GM10847 (cell line): ENCODE results near the gene PROK2.

Source experiments
- POLR2A ChIP-seq: IDR thresholded peaks from 2 replicates; pipeline ENCODE4 v1.6.1; 2011; ENCODE audit not compliant: insufficient read length; ENCODE audit errors: extremely low read depth

PROK2 gene

DNA sequence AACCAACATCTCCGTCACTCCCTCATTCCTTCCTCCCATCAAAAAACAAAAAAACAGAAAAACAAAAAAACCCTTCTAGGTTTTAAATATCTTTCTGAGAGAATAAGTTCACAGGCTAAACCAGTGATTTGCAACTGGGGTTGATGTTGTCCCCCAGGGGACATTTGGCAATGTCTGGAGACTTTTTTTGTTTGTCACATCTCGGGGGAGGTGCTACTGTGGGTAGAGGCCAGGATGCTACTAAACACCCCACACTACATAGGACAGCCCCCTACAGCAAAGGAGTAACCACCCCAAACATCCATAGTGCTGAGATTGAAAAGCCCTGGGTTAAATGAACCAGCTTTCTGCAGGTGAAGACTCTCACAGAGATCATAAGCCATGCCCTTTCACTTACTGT, 17.0 kb upstream of the PROK2 start:
- TF ChIP-seq POLR2A = no peak

DNA sequence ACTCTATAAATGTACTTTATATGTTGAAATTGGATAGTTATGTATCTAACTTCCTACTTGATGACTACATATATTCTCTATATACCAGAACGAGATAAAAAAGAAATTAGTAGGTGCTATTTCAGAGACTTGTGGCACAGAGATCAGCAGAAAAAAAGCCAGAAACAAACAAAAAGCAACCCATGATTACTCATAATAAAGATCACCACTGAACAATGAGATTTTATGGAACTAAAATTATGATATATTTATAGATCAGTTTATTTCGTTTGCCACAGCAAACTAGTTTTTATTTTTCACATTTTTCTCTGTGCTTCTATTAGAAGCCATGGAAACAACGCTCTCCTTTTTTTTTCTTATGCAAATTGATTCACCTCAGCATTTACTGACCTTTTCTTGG, 15.1 kb upstream of the PROK2 start:
- no peak for TF ChIP-seq POLR2A

DNA sequence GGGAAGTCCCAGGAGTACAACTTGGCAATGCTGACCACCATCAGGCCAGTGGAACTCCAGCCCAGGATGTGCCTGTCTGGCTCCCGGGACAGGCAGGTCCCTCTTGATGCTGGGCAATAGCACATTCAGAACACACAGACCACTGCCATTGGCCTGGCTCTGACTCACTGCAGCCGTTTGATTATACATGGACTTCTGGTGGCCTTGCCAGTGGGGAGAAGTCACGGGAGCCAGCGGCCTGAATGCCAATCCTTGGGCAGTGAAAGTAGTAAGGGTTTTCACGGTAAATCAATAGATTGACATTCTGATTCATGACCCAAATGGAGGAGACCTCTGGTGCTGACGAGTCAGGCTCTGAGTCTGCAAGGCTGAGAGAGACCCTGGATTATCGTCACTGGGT, 12.5 kb upstream of the PROK2 start:
- no peak for TF ChIP-seq POLR2A

DNA sequence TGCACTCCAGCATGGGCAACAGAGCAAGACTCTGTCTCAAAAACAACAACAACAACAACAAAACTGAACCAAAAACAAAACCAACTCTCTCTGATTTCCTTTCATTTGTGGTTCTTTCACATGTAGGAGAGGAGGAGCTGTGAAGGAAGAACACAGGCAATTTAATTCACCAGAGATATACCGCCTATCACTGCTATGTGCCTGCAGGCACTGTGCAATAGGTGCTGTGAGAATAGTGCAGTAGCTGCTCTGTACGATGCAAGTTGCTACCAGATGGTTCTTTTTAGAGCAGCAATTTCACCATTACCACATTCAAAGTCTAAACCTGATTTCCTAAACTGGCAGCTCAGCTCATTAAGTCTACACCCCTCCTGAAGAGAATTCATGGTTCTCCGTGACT, 11.3 kb upstream of the PROK2 start:
- no peak for TF ChIP-seq POLR2A

DNA sequence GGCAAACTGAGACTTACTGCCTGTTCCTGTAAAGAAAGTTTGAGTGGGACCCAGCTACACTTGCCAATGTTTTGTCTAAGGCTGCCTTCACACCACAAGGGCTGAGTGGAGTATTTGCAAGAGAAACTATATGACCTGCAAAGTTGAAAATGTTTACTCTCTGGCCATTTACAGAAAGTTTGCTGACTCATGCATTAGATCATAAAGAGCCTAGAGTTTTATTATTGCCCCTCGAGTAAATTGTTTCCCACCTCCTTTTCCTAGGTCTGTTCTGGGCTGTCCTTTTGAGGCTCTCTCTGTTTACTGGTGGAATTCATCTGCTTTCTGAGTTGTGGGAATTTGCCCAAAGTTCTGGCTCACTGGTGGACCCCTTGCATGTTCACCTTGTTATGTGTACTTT, 6.7 kb upstream of the PROK2 start:
- no peak for TF ChIP-seq POLR2A

DNA sequence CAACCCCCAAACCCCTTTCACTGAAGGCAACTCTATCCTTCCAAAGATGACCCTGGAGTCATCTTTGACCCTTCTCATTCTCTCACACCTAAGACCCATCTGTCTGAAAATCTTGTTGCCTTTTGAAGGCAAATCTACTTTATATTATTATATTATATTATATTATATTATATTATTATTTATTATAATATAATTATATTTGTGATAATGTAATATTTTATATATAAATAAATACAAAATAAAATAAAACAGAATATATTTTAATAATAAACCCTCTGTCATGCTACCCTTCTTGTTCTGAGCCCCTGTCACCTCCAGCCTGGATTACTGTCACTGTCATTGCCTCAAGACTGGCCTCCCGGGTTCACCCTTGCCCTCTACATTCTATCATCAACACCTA, 5.0 kb upstream of the PROK2 start:
- TF ChIP-seq POLR2A = no peak

DNA sequence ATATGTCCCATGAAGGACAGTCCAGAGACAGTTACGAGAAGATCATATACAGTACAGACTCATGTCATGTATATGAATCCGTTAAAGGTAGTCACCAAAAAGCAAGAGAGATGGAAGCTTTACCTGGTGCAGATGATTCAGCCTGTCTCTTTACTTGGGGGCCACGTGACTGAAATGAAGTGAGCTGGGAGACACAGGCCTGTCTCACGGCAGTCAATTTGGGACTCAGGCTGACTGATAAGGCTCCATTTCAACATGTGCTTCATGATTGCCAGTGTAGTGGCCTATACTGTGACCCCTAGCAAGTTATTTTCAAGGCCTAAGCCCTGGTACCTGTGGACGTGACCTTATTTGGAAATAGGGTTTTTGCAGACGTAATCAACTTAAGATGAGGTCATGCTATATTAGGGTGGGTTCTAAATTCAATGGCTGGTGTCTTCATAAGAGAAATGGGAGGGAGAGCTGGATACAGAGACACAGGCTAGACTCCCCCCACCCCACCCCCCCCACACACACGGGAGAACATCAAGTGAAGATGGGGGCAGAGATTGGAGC, 3.0 kb upstream of the PROK2 start:
- TF ChIP-seq POLR2A = no peak

DNA sequence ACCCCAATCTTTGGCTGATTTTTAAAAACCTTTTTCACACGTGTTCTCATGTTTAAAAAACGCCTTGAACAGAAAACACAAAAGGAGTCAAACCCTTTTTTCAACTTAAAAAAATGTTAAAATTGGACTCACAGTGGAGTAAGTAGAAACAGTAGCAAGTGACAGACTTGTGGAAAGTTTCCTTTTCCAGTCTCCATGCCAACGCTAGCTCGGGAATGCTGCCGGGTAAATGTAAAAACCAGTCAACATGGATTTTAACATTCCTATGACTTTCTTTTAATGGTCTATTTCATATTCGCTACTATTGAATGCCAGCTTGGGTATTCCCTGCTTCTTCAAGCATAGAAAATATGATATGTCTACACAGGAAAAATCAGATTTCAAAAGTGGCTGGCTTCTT, 1.6 kb upstream of the PROK2 start:
- no peak for TF ChIP-seq POLR2A

DNA sequence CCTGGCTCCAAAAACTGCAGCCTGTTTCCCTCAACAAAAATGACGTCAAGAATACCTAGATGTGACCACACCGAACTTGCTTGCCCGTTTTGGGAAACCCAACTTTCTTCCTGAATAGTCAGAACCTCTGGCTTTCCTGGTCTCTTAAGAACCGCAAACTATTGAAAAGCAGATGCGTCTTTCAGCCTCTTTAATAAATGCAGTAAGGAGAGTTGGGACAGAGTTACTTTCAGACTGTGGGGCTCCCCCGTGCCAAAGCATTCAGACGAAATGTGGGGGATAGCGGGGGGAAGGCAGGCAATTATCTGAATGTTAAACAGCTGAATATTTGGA, 1.2 kb upstream of the PROK2 start:
- no peak for TF ChIP-seq POLR2A

DNA sequence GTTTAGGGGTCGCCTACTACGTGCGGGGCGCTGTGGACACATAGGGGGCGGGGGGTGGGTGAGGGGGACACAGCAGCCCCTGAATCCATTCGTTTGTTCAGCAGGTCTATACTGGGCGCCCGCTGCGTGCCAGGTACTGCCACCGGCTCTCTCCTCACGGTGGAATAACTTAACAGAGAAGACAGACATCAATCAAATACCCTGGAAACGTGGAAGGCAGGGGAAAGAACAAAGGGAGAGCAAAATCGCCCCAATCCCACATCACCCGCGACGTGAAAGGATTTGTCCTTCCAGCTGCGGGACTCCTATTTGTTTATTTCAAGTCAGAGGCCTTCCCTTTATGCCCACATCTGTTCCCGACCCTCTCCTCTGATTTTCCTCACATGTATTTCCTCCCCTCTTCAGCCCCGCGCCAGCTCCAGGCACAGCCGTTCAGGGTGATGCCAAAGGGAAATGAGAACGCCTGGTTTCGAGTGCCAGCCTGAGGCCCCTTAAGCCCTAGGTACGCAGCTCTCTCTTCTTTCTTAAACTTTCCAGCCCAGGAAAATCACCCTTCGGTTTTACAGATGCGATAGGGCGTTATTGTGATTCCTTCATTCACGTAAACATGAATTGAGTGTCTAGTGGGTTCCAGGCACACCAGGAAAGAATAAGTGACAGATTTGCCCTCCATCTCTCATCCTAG, 726 bp upstream of the PROK2 start:
- no peak for TF ChIP-seq POLR2A

DNA sequence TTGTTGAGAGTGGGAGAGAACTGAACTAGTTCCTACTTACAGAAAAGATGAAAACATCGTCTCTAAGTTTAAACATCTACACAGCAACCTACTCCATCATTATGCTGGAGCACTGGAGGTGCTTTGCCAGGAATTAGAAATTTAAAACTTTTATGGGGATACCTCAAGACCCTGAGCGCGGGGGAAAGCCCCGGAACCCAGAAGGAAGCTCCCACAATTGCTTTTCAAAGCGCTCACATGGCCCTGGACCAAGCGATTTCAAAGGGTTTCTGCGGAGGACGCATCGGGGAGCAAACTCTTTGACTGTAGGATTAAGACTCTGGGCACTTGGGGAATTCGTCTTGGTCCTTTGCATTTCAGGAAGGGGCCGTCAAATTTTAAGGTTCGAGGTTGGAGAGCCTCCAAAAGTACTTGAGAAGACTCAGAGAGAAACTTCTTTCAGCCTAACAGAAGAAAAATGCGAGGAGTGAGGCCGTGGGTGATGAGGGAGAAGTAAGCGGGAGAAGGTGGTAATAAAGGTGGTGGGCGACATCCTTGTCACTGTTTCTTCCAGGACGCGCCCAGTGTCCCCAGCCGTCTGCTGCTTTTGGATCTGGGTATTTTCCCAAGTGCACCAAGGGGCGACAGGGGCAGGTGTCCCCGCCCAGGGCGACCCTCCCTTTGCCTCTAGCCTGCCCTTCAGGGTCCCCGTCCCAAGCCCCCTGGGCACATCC, 591 bp downstream of the PROK2 start:
- TF ChIP-seq POLR2A = no peak

DNA sequence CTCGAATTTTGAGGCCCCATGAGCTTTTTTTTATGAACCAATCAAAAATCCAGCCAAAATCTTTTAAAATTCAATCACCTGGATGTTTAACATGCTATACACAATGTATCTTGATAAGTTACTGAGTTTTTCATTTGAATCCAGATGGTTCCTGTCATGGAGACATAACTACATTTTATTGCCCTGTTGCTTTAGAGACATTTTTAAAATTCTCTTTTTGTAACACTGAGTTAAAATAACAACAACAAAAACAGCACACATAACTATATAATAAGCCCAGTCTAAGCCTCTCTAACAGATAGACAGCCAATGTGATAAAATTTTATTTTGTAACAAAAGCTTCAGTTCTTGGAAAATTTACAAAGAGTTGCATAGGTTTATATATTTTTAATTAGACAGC, 1.8 kb downstream of the PROK2 start:
- TF ChIP-seq POLR2A = no peak

DNA sequence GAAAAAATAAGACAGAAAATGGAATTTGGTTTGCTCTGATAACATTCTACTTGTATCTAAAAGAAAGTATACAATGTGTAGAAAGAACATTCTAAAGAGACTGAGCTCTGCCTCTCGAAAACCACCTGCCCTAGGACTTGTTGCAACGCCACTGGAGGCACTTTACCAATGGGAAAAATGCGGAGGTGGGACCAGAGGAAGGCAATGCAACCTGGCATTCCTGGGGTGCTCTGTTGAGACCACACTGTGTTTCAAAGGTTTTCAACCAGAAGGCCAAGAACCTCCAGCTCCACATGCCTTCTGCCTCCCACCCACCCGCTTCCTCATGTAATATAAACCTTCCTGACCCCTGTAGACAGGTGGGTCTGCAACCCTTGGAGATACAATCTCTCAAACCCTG, 4.5 kb downstream of the PROK2 start:
- no peak for TF ChIP-seq POLR2A

DNA sequence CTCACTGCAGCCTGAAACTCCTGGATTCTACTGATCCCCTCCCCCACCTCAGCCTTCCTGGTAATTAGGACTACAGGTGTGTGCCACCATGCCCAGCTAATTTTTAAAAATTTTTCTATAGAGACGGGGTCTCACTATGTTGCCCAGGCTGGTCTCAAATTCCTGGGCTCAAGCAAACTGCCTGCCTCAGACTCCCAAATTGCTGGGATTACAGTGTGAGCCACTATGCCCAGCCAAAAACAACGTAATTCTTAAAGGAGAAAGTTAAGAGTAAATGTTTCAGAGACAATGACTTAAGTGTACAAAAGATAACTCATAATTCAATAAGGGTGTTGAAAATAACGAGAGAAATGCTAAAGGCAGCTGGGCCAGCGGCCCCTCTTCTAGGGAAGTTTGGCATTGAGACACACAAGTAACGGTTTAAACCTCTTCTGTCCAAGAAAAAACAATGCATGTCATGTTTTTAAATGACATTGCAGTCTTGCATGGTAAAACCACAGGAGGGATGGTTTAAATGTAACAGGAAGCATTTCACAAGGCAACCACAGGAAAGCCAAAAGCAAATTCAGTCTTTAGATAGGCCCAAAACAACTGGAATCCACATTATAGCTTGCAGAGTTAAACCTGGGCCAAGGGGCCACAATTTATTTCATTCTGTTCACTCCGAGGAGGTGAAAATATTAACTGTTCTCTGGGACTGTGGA, 5.1 kb downstream of the PROK2 start:
- TF ChIP-seq POLR2A = no peak

DNA sequence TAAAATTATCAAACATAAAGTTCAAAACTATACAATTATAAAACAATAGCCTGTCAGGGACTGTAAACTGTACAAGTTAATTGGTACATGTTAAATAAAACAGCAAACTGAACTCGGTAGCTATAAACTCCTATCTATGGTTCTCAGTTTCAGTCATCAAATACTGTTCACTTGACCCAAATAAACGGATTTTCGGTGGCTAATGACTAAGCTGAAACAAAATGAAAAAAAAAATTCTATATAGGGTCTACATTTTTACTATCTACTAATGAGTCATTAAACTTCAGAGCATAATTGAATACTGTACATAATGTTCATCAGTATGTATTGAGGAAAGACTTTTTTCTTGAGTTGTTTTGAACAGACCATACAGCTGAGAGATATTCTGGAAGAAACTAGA, 6.6 kb downstream of the PROK2 start:
- no peak for TF ChIP-seq POLR2A

DNA sequence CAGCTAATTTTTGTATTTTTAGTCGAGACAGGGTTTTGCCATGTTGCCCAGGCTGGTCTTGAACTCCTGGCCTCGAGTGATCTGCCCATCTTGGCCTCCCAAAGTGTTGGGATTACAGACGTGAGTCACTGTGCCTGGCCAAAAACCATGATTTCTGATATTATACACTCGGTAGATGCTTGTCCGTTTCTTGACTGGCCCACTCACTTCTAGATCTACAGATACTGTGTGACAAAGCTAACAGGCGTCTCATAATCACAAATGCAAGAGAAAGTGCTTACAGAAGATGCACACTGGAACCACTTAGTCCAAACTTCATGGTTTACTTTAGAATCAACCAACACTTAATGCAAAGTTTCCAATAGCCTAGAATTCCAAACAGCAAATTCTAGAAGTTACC, 8.4 kb downstream of the PROK2 start:
- TF ChIP-seq POLR2A = no peak
